Activated T-cell treated with anti-CD3 and anti-CD28 coated beads, Interleukin-2, amount 50 U/mL, for 48 hours (primary cell): ENCODE data around the gene VPS51.

Experiments
- DNase-seq, 2 experiments: peaks; one replicate each; pipeline ENCODE4 v3.0.0-alpha.2; 2020

VPS51 gene

GRCh38 chr11:65095974-65096806, at the start of gene VPS51:
Gene VPS51 (plus strand): TSS chr11:65096214. CDS start chr11:65096251, 37 bp downstream.
- DNase-seq: peak; percentile 89 to 90

- DNase-seq: peak; percentile 38 to 50
Measured at GRCh38 chr11:65047581-65048422, 48.2 kb upstream of the VPS51 start.

GRCh38 chr11:65051398-65051858, 44.6 kb upstream of the VPS51 start:
- peak in 1 of 2 experiments; percentile 34 for DNase-seq

- DNase-seq: no peak
Measured at GRCh38 chr11:65053827-65054508, 42.0 kb upstream of the VPS51 start.

- no peak for DNase-seq
Measured at GRCh38 chr11:65055538-65055937, 40.5 kb upstream of the VPS51 start.

DNA sequence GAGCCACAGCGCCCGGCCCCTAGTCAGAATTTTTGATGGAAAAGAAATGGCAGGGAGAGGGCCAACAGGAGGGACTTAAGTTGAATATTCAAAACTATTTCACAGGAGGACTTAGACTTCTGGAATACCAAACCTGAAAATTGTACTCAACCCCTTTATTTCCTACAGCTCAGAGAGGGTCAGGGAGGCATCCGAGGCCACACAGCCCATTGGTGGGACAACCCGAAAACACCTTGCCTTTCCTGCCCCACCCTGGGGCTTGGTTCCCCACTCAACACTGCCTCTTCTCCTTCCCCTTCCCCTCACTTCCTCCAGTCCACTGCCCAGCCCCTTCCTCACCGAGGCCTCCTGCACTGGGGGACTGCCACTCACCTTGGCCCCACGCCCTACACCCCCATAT, 39.0 kb upstream of the VPS51 start:
- no peak for DNase-seq

GRCh38 chr11:65057526-65057925, 38.5 kb upstream of the VPS51 start:
- DNase-seq: no peak

DNA sequence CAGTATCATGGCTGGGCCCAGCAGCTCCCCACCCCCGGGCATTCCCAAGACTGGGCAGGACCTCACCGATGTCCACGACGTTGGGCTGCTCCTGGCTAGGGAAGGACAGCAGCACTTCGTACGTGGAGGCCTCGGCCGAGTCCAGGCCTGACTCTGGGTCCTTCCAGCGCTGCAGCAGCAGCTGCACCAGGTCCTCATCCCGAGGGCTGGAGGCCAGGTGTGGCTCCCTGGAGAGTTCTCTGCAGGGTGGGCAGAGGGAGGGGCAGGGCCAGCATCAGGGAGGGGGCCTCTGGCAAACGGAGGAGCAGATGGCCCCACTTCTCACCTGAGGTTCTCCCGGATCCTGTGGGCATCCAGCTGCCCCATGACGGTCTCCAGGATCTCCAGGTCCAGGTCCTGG, 38.0 kb upstream of the VPS51 start:
- no peak for DNase-seq

GRCh38 chr11:65058419-65059054, 37.5 kb upstream of the VPS51 start, which contains the start of gene NAALADL1:
Gene NAALADL1 (minus strand): TSS chr11:65058553. CDS start chr11:65058521, 32 bp downstream.
- DNase-seq: no peak

DNA sequence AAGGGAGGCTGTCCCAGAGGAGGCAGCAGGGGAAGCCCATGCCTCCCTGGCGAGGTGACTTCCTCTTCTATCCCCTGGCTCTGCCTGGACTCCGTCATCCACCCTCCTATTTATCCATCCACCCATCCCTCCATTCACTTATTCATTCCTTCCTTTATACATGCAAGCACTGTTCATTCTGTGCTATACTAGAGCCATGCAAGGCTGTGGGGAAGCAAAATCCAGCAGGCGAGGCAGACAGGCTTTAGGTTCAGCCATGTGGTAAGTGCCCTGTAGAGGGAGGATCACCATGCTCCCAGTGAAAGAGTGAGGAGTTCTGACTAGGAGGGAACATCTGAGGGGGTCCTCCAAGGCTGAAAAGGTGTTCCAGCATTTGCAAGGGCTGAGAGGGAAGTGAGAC, 36.5 kb upstream of the VPS51 start:
- no peak for DNase-seq

GRCh38 chr11:65059959-65060824, 35.8 kb upstream of the VPS51 start:
- DNase-seq: no peak

DNA sequence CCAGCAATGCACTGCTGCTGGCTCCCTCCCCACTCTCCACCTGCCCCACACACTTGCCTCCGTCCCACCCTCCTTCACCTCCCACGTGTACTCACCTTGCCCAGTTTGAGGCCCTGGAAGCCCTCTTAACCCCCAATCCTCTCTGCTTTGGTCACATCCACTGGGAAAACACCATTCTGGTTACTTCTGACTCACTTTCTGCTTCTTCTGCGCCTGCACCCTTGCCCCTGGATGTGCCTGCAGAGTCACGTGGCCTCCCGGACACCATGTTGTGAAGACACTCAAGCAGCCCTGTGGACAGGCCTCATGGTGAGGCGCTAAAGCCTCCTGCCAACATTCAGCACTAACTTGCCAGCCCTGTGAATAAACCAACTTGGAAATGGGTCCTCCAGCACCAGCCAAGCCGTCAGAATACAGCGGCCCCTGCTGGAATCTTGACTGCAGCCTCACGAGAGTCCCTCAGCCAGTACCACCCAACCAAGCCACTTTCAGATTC, 35.1 kb upstream of the VPS51 start:
- no peak for DNase-seq

DNA sequence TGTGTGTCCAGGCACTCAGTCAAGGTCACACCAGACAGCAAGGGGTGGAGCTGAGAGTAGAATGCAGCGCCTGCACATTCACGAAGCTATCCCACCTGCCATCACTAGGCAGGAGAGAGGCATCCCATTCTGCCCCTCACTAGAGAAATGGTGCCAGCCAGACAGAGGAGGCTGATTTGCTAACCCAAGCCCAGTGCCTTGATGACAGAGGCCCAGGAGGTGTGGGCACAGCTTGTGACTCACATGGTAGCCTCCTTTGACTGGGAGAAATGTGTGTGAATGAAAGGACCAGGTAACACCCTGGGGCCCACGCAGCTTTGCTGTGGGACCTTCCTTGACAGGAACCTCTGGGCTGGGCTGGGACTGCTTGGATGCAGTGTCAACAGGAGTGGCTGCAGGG, 32.5 kb upstream of the VPS51 start:
- DNase-seq: no peak

- no peak for DNase-seq
Measured at GRCh38 chr11:65064847-65065240, 31.2 kb upstream of the VPS51 start.

GRCh38 chr11:65065851-65066250, 30.2 kb upstream of the VPS51 start:
- DNase-seq: no peak

DNA sequence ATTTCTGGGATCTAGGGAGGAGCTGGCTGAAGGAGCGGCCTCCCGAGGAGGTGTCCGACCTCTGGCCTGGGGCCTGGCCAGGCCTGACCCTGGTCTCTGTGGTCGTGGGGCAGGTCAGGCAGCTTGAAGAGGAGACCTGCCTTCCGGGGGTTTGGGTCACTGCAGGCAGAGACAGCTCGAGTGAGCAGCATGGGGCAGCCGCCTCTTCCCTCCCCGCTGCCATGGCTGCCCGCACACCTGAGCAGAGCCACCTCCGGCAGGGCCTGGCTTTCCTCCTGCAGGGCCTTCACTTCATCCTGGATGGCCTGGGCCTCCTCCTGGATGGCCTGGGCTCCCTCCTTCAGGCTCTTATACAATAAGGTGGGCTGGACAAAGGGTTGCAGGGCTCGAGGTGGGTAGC, 29.7 kb upstream of the VPS51 start:
- DNase-seq: no peak

GRCh38 chr11:65066805-65067291, 29.2 kb upstream of the VPS51 start:
- no peak for DNase-seq

DNA sequence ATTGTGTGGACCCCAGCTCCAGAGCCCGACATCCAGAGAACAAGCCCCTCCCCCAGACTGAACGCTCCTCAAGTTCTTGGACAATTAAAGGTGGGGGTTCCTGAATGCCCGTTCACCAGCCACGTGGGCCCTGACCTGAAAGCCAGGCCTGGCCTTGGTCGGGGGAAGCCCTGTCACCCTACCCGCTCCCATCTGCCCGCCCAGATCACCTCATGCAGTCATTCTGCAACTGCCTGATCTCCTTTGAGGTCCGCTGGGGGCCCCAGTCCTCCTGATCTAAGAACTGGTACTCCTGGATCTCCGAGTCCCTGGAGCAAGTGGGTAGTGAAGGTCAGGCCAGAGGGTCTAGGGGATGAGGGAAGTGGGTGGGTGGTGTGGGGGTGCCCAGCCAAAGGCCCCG, 28.6 kb upstream of the VPS51 start:
- DNase-seq: no peak

GRCh38 chr11:65069217-65069616, 26.8 kb upstream of the VPS51 start:
- no peak for DNase-seq

GRCh38 chr11:65071907-65072630, 23.9 kb upstream of the VPS51 start:
- no peak for DNase-seq

- no peak for DNase-seq
Measured at GRCh38 chr11:65072631-65072966, 23.4 kb upstream of the VPS51 start.
